H9 (cell line): ENCODE data around the gene KANSL1. TPM values are rescaled to one million over a fixed set of nuclear protein-coding genes. Genes with fewer than 3 reads are reported as not detected.

Experiments used
- DNase-seq: peaks from one replicate; pipeline ENCODE4 v3.0.0-alpha.2; 2017
- H2AFZ ChIP-seq: one replicate; pipeline ENCODE4 v1.6.1; 2013; ENCODE audit warnings: mild to moderate bottlenecking, low read length, control low read depth, moderate library complexity
- H2AK5ac ChIP-seq: 2 replicates; pipeline ENCODE4 v1.6.1; 2013; ENCODE audit warnings: low read length, control low read depth, mixed read lengths; ENCODE audit not compliant: insufficient read length
- H2BK120ac ChIP-seq: one replicate; pipeline ENCODE4 v1.6.1; 2013; ENCODE audit warnings: low read depth, mild to moderate bottlenecking, low read length, control low read depth, inconsistent platforms; ENCODE audit not compliant: poor library complexity, severe bottlenecking
- H2BK12ac ChIP-seq: 2 replicates; pipeline ENCODE4 v1.6.1; 2013; ENCODE audit warnings: low read length, control low read depth, mixed read lengths, low read depth; ENCODE audit not compliant: insufficient read length
- H2BK15ac ChIP-seq: 2 replicates; pipeline ENCODE4 v1.6.1; 2013; ENCODE audit warnings: low read depth, low read length, control low read depth
- H2BK20ac ChIP-seq: one replicate; pipeline ENCODE4 v1.6.1; 2013; ENCODE audit warnings: low read depth, mild to moderate bottlenecking, low read length, control low read depth, inconsistent platforms; ENCODE audit not compliant: poor library complexity, severe bottlenecking
- H2BK5ac ChIP-seq: 2 replicates; pipeline ENCODE4 v1.6.1; 2013; ENCODE audit warnings: low read length, control low read depth, mixed read lengths; ENCODE audit not compliant: insufficient read length
- H3K14ac ChIP-seq: 2 replicates; pipeline ENCODE4 v1.6.1; 2013; ENCODE audit warnings: low read length, control low read depth; ENCODE audit not compliant: insufficient read depth
- H3K18ac ChIP-seq: 2 replicates; pipeline ENCODE4 v1.6.1; 2013; ENCODE audit warnings: low read depth, mild to moderate bottlenecking, mixed read lengths, low read length, control low read depth; ENCODE audit not compliant: insufficient read length
- H3K23ac ChIP-seq: 2 replicates; pipeline ENCODE4 v1.6.1; 2013; ENCODE audit warnings: low read length, control low read depth, mixed read lengths, low read depth; ENCODE audit not compliant: insufficient read length
- H3K23me2 ChIP-seq: 2 replicates; pipeline ENCODE4 v1.6.1; 2013; ENCODE audit warnings: low read depth, mild to moderate bottlenecking, mixed read lengths, low read length, control low read depth; ENCODE audit not compliant: insufficient read length, poor library complexity, severe bottlenecking
- H3K27ac ChIP-seq: 2 replicates; pipeline ENCODE4 v1.5.1; 2013; ENCODE audit warnings: low read length, control low read depth, mixed read lengths, low read depth; ENCODE audit not compliant: insufficient read length
- H3K27me3 ChIP-seq: 2 replicates; pipeline ENCODE4 v1.6.1; 2013; ENCODE audit warnings: low read length, control low read depth, inconsistent platforms; ENCODE audit not compliant: insufficient read depth
- H3K4ac ChIP-seq: 2 replicates; pipeline ENCODE4 v1.6.1; 2013; ENCODE audit warnings: low read depth, mild to moderate bottlenecking, control low read depth, inconsistent platforms, low read length, moderate library complexity
- H3K4me1 ChIP-seq: 2 replicates; pipeline ENCODE4 v1.6.1; 2013; ENCODE audit warnings: low read length, control low read depth, inconsistent platforms; ENCODE audit not compliant: insufficient read depth
- H3K4me2 ChIP-seq: 2 replicates; pipeline ENCODE4 v1.6.1; 2013; ENCODE audit warnings: low read length, control low read depth, mixed read lengths; ENCODE audit not compliant: insufficient read length, insufficient read depth
- H3K56ac ChIP-seq: 2 replicates; pipeline ENCODE4 v1.6.1; 2013; ENCODE audit warnings: low read depth, mild to moderate bottlenecking, mixed read lengths, low read length, control low read depth; ENCODE audit not compliant: insufficient read length
- H3K79me1 ChIP-seq: 2 replicates; pipeline ENCODE4 v1.6.1; 2013; ENCODE audit warnings: low read depth, mild to moderate bottlenecking, moderate library complexity, low read length, control low read depth, inconsistent platforms; ENCODE audit not compliant: insufficient read depth, poor library complexity, severe bottlenecking
- H3K79me2 ChIP-seq: 2 replicates; pipeline ENCODE4 v1.6.1; 2013; ENCODE audit warnings: low read length, control low read depth, inconsistent platforms; ENCODE audit not compliant: insufficient read depth
- H3K9ac ChIP-seq: 2 replicates; pipeline ENCODE4 v1.6.1; 2013; ENCODE audit warnings: low read length, control low read depth, mixed read lengths; ENCODE audit not compliant: insufficient read length; ENCODE audit errors: extremely low read depth
- H3K9me3 ChIP-seq: one replicate; pipeline ENCODE4 v1.6.1; 2013; ENCODE audit warnings: low read depth, low read length, inconsistent platforms; ENCODE audit not compliant: control insufficient read depth
- H3T11ph ChIP-seq: one replicate; pipeline ENCODE4 v1.6.1; 2013; ENCODE audit warnings: mild to moderate bottlenecking, low read length, control low read depth, inconsistent platforms
- H4K20me1 ChIP-seq: one replicate; pipeline ENCODE4 v1.6.1; 2013; ENCODE audit not compliant: control insufficient read depth, insufficient read length, insufficient read depth
- H4K5ac ChIP-seq: 2 replicates; pipeline ENCODE4 v1.6.1; 2013; ENCODE audit warnings: low read depth, mild to moderate bottlenecking, mixed read lengths, low read length, control low read depth; ENCODE audit not compliant: insufficient read length
- H4K8ac ChIP-seq: replicated peaks from 2 replicates; pipeline ENCODE4 v1.6.1; 2013; ENCODE audit warnings: low read length, control low read depth, mixed read lengths, low read depth; ENCODE audit not compliant: insufficient read length
- H4K91ac ChIP-seq: 2 replicates; pipeline ENCODE4 v1.6.1; 2013; ENCODE audit warnings: low read depth, mild to moderate bottlenecking, moderate library complexity, mixed read lengths, low read length, control low read depth; ENCODE audit not compliant: insufficient read length
- H3K27ac Mint-ChIP-seq, 3 experiments: 2 replicates in 2 of 3; 3 replicates in 1 of 3; pipeline ENCODE4 v1.8.0; 2020 to 2021; ENCODE audit warnings: mixed read lengths in 3 of 3, mild to moderate bottlenecking in 1 of 3, moderate library complexity in 1 of 3
- H3K27me3 Mint-ChIP-seq: 2 replicates; pipeline ENCODE4 v1.8.0; 2021; ENCODE audit warnings: low read depth, mild to moderate bottlenecking, moderate library complexity, mixed read lengths
- H3K36me3 Mint-ChIP-seq, 3 experiments: 2 replicates in 2 of 3; 3 replicates in 1 of 3; pipeline ENCODE4 v1.8.0; 2020 to 2021; ENCODE audit warnings: low read depth in 3 of 3, mixed read lengths in 3 of 3; ENCODE audit not compliant: insufficient read depth in 1 of 3
- H3K4me1 Mint-ChIP-seq, 2 experiments: 2 replicates each; pipeline ENCODE4 v1.8.0; 2020; ENCODE audit warnings: mixed read lengths in 2 of 2
- H3K4me3 Mint-ChIP-seq, 2 experiments: 2 replicates in 1 of 2; 3 replicates in 1 of 2; pipeline ENCODE4 v1.8.0; 2020 to 2021; ENCODE audit warnings: mild to moderate bottlenecking in 2 of 2, mixed read lengths in 2 of 2, moderate library complexity in 1 of 2
- H3K9me3 Mint-ChIP-seq, 2 experiments: 2 replicates in 1 of 2; 3 replicates in 1 of 2; pipeline ENCODE4 v1.8.0; 2020; ENCODE audit warnings: mild to moderate bottlenecking in 2 of 2, mixed read lengths in 2 of 2, moderate library complexity in 1 of 2
- CTCF ChIP-seq: fragments of 200-600 bp; sonication (generic); conservative IDR thresholded peaks from 3 replicates; pipeline ENCODE4 v1.8.0; 2021; ENCODE audit warnings: antibody characterized with exemption, mild to moderate bottlenecking
- WGBS: extraction: QIAGEN DNeasy Blood & Tissue Kit; methylation state at CpG from one replicate; pipeline ENCODE4 v1.1.7; 2013; ENCODE audit warnings: missing lambda C conversion rate, low lambda C conversion rate, mixed read lengths; ENCODE audit not compliant: insufficient read length; ENCODE audit errors: extremely low coverage; 5-methylcytosine and 5-hydroxymethylcytosine counted together
- total RNA-seq: library from RNA; stranded (reverse); gene quantifications from 2 replicates; pipeline ENCODE4 v1.2.1, GENCODE V29; 2021

KANSL1 gene
- total RNA-seq, 1 experiment from 2014 or later, result 114 TPM

- Histone ChIP-seq H3K23me2 (no peaks in the 10 kb centered on the region), H3K18ac (no peak overlapping the region), H2AK5ac (no peak overlapping the region), H3K79me1 (no peaks in the 10 kb centered on the region), H3K4ac (no peak overlapping the region), H3K9ac (no peak overlapping the region), H2BK5ac (no peak overlapping the region), H4K5ac (no peak overlapping the region), H3T11ph (no peak overlapping the region), H3K23ac (no peak overlapping the region), H2BK20ac (no peak overlapping the region), H3K9me3 (no peaks in the 10 kb centered on the region), H2AFZ (no peak overlapping the region), H3K56ac (no peak overlapping the region), H3K27ac (no peak overlapping the region), H2BK12ac (no peak overlapping the region), H4K20me1 (no peaks in the 10 kb centered on the region), H3K27me3 (no peaks in the 10 kb centered on the region), H3K79me2 (no peaks in the 10 kb centered on the region), H4K8ac (no peak overlapping the region), H3K4me2 (no peak overlapping the region), H4K91ac (no peak overlapping the region), H3K14ac (no peak overlapping the region), H3K4me1 (no peaks in the 10 kb centered on the region), H2BK15ac (no peak overlapping the region), H2BK120ac (no peak overlapping the region)
- Mint-ChIP-seq H3K4me1 (peaks cover 4 to 9% of the 10 kb centered on the region in 2 experiments; a peak in 2 of 4 replicates), H3K36me3 (peaks cover 7 to 19% (median 19%) of the 10 kb centered on the region in 3 experiments; a peak in 6 of 7 replicates), H3K27ac (no peak overlapping the region; a peak in 1 of 7 replicates), H3K9me3 (peaks cover 0 to 3% of the 10 kb centered on the region in 2 experiments; a peak in 1 of 5 replicates), H3K27me3 (no peaks in the 10 kb centered on the region; the same call in 1 of the 2 replicates), H3K4me3 (no peak overlapping the region)
- DNase-seq, result no peak
- TF ChIP-seq CTCF, result no peak
- WGBS, result no CpG with 5 or more reads among the region's 12 CpGs
Observed at GRCh38 chr17:46020998-46021397, 172.2 kb downstream of the KANSL1 start.
